Mammary epithelial cell (primary cell): ENCODE measurements around the gene DPP9.
"Not testable (repeated sequence)": the region's sequence is repeated elsewhere in the genome, so short reads cannot be mapped to it uniquely, and the experiment has no call there.

ENCODE experiments used
- EZH2 ChIP-seq: IDR thresholded peaks from 2 replicates; pipeline ENCODE4 v1.6.1; 2012; ENCODE audit warnings: low read length, inconsistent platforms, borderline replicate concordance
- TF ChIP-seq, protein P1 (sequence below), 2 donors: IDR thresholded peaks in 1 of 2; conservative IDR thresholded peaks in 1 of 2; 2 replicates each; pipeline ENCODE4 v1.5.1; 2011 to 2012; ENCODE audit warnings: inconsistent platforms in 2 of 2, low read length in 2 of 2, mild to moderate bottlenecking in 2 of 2, control low read depth in 1 of 2, low read depth in 1 of 2; ENCODE audit not compliant: insufficient read depth in 1 of 2; ENCODE audit errors: extremely low read depth in 1 of 2

DNA sequence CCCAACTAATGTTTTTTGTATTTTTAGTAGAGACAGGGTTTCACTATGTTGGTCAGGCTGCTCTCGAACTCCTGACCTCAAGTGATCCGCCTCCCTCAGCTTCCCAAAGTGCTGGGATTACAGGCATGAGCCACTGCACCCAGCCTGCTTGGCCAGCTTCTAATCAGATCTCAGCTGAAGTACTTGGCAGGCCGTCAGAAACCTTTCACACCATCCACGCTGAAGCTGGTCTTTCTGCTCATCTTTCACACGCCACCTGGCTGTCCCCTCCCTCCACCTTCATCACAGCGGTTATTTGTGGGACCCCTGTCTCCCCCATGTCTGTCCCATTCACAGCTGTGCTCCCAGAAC lies 8.5 kb downstream of the DPP9 start:
- TF ChIP-seq, protein P1, sequence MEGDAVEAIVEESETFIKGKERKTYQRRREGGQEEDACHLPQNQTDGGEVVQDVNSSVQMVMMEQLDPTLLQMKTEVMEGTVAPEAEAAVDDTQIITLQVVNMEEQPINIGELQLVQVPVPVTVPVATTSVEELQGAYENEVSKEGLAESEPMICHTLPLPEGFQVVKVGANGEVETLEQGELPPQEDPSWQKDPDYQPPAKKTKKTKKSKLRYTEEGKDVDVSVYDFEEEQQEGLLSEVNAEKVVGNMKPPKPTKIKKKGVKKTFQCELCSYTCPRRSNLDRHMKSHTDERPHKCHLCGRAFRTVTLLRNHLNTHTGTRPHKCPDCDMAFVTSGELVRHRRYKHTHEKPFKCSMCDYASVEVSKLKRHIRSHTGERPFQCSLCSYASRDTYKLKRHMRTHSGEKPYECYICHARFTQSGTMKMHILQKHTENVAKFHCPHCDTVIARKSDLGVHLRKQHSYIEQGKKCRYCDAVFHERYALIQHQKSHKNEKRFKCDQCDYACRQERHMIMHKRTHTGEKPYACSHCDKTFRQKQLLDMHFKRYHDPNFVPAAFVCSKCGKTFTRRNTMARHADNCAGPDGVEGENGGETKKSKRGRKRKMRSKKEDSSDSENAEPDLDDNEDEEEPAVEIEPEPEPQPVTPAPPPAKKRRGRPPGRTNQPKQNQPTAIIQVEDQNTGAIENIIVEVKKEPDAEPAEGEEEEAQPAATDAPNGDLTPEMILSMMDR (conservative IDR thresholded peaks at IDR 0.05 in 1 of 2, IDR thresholded peaks at IDR 0.05 in 1 of 2; ENCODE audit: extremely low read depth in 1 of 2, insufficient read depth in 1 of 2, low read depth in 1 of 2, low read length in 2 of 2), result not testable (repeated sequence)
- TF ChIP-seq EZH2, result not testable (repeated sequence)
